GM12875 (cell line): ENCODE data around the gene ECEL1.

Source experiments
- H3K4me3 ChIP-seq: one replicate; pipeline ENCODE4 v1.5.1; 2011; ENCODE audit warnings: low read depth, low read length, control low read depth
- CTCF ChIP-seq: IDR thresholded peaks from 2 replicates; pipeline ENCODE4 v1.5.1; 2011; ENCODE audit warnings: low read depth, mild to moderate bottlenecking, control low read depth, inconsistent platforms, low read length, moderate library complexity, borderline replicate concordance; ENCODE audit not compliant: insufficient read depth

ECEL1 gene

GRCh38 chr2:232460171-232460570 lies 27.5 kb downstream of the ECEL1 start:
- no peak overlapping the region for H3K4me3 ChIP-seq
- TF ChIP-seq CTCF, result no peak

GRCh38 chr2:232459419-232460035 lies 28.1 kb downstream of the ECEL1 start:
- no peak for TF ChIP-seq CTCF
- H3K4me3 ChIP-seq, result no peak overlapping the region

GRCh38 chr2:232458661-232459418 lies 28.8 kb downstream of the ECEL1 start:
- TF ChIP-seq CTCF, result no peak
- H3K4me3 ChIP-seq, result no peak overlapping the region

GRCh38 chr2:232458051-232458660 lies 29.5 kb downstream of the ECEL1 start:
- no peak for TF ChIP-seq CTCF
- no peak overlapping the region for H3K4me3 ChIP-seq

GRCh38 chr2:232457121-232458011 lies 30.3 kb downstream of the ECEL1 start:
- TF ChIP-seq CTCF, result no peak

GRCh38 chr2:232456296-232457120 lies 31.1 kb downstream of the ECEL1 start:
- no peak overlapping the region for H3K4me3 ChIP-seq
- TF ChIP-seq CTCF, result no peak

More at GRCh38 chr2:232457121-232458011, 30.3 kb downstream of the ECEL1 start:
- no peak overlapping the region for H3K4me3 ChIP-seq
